ENCODE data around the gene TMX2.
"Not testable (repeated sequence)": the region's sequence is repeated elsewhere in the genome, so short reads cannot be mapped to it uniquely, and the experiment has no call there.

TMX2 gene

DNA sequence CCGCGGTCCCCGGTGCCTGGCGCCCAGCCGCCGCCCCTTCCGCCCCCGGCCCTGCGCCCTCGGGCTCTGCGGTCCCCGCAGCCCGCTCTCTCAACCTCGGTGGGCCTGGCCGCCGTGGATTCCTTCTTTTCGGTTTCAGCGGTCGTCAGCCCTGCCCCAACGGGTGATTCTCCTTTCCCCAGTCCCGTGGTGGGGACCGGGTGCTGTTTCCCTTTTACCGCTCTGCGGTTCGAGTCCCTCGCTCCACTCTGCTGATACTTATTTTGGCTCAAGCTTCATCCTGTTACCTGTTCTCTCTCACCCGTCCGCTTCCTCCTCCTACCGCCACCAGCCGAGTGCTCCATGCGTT lies 44.0 kb upstream of the TMX2 start:
- no peak for DNase-seq (ENCODE audit: extremely low spot score)
- POLR2A ChIA-PET: interaction anchor here (0.6 kb wide), 1 partner anchor 29 kb away, joined by 7 read pairs; no protein-coding TSS in a partner anchor
- TF ChIP-seq, protein P1, sequence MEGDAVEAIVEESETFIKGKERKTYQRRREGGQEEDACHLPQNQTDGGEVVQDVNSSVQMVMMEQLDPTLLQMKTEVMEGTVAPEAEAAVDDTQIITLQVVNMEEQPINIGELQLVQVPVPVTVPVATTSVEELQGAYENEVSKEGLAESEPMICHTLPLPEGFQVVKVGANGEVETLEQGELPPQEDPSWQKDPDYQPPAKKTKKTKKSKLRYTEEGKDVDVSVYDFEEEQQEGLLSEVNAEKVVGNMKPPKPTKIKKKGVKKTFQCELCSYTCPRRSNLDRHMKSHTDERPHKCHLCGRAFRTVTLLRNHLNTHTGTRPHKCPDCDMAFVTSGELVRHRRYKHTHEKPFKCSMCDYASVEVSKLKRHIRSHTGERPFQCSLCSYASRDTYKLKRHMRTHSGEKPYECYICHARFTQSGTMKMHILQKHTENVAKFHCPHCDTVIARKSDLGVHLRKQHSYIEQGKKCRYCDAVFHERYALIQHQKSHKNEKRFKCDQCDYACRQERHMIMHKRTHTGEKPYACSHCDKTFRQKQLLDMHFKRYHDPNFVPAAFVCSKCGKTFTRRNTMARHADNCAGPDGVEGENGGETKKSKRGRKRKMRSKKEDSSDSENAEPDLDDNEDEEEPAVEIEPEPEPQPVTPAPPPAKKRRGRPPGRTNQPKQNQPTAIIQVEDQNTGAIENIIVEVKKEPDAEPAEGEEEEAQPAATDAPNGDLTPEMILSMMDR (IDR thresholded peaks at IDR 0.05; ENCODE audit: control extremely low read depth, extremely low read depth, low read depth, missing control alignments): no peak
- CTCF ChIA-PET: interaction anchor here (1.3 kb wide), 1 partner anchor 36 kb away, joined by 3 read pairs; no protein-coding TSS in a partner anchor

- DNase-seq (ENCODE audit: extremely low spot score): no peak
- ChIA-PET POLR2A (no interaction called here), CTCF (interaction anchor here (1.1 to 2.5 kb wide), 4 partner anchors 9 to 126 kb away, joined by 3 to 12 read pairs (median 5); no protein-coding TSS in a partner anchor)
- TF ChIP-seq, protein P1 (IDR thresholded peaks at IDR 0.05; ENCODE audit: control extremely low read depth, extremely low read depth, low read depth, missing control alignments): no peak
These were observed 38.1 kb upstream of the TMX2 start for GRCh38 chr11:57674251-57674650.

DNA sequence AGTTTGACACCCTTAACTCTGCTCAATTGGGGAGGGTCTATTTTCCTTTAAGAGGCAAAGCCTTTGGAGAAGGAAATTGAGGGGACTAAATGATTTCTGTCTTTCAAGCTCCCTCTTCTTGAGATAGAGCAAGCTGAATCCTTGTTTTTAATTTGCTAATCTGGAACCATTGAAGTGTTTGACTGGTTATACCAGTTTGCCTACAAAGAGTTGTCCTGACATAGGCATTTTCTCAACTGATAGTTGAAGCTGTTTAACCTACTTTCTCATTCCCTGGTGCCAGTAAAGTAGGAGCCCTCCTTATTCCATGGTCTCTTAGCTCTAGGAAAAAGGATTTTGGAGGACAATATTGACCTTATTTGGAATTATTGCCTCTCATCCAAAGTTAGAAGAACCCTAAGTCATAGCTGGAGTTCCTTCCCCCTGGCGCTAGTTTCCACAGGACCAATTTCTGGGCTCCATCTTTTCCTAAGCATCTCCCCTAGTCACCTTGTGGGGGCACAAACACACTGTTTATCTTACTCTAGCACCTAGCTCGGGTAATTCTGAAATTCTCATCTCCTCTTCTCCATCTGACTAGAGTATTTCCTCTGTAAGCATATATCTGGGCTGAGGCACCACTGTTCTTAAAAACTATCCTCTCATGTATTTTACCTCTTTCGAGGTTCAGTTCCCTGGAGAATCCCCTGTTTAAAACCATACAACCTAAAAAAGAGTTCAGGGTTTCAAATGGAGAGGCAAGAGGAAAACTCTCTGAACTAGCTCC lies 37.0 kb upstream of the TMX2 start:
- ChIA-PET POLR2A (interaction anchor here (1.3 kb wide), 2 partner anchors 32 to 125 kb away, joined by 3 to 4 read pairs; no protein-coding TSS in a partner anchor), CTCF (interaction anchor here (0.7 to 2.5 kb wide), 12 partner anchors 9 to 870 kb away, joined by 3 to 12 read pairs (median 4); no protein-coding TSS in a partner anchor)
- DNase-seq (ENCODE audit: extremely low spot score): no peak
- TF ChIP-seq, protein P1 (IDR thresholded peaks at IDR 0.05; ENCODE audit: control extremely low read depth, extremely low read depth, low read depth, missing control alignments): no peak

- CTCF ChIA-PET: interaction anchor here (1.0 to 2.8 kb wide), 4 partner anchors 9 to 220 kb away, joined by 3 to 13 read pairs (median 5); no protein-coding TSS in a partner anchor
- POLR2A ChIA-PET: no interaction called here
- TF ChIP-seq, protein P1 (IDR thresholded peaks at IDR 0.05; ENCODE audit: control extremely low read depth, extremely low read depth, low read depth, missing control alignments): no peak
- DNase-seq (ENCODE audit: extremely low spot score): no peak
These were observed 33.0 kb upstream of the TMX2 start for GRCh38 chr11:57679396-57679795.

GRCh38 chr11:57680552-57680874 lies 31.9 kb upstream of the TMX2 start:
- DNase-seq (ENCODE audit: extremely low spot score): no peak
- TF ChIP-seq, protein P1 (IDR thresholded peaks at IDR 0.05; ENCODE audit: control extremely low read depth, extremely low read depth, low read depth, missing control alignments): no peak
- ChIA-PET CTCF (interaction anchor here (0.9 kb wide), 1 partner anchor 36 kb away, joined by 4 read pairs; no protein-coding TSS in a partner anchor), POLR2A (no interaction called here)

- no peak for DNase-seq (ENCODE audit: extremely low spot score)
- TF ChIP-seq, protein P1 (IDR thresholded peaks at IDR 0.05; ENCODE audit: control extremely low read depth, extremely low read depth, low read depth, missing control alignments): no peak
- POLR2A ChIA-PET: no interaction called here
- CTCF ChIA-PET: no interaction called here
These were observed 31.2 kb upstream of the TMX2 start for GRCh38 chr11:57681168-57681567.

- POLR2A ChIA-PET; CTCF ChIA-PET; DNase-seq (ENCODE audit: extremely low spot score): not testable (repeated sequence)
These were observed 21.9 kb upstream of the TMX2 start for GRCh38 chr11:57690474-57690873.
